Iris pigment epithelial cell (primary cell): Measurements from ENCODE around the gene KCNQ1.

ENCODE experiments used
- DNase-seq: peaks from one replicate; pipeline ENCODE4 v3.0.0-alpha.2; 2011; ENCODE audit warnings: low read depth

KCNQ1 gene

GRCh38 chr11:2581151-2581930 lies 136.5 kb downstream of the KCNQ1 start:
- no peak for DNase-seq

- no peak for DNase-seq
Observed at GRCh38 chr11:2581931-2582350, 137.1 kb downstream of the KCNQ1 start.

GRCh38 chr11:2582351-2582945 lies 137.6 kb downstream of the KCNQ1 start:
- DNase-seq: no peak

- DNase-seq: no peak
Observed at GRCh38 chr11:2582946-2583604, 138.3 kb downstream of the KCNQ1 start.

- no peak for DNase-seq
Observed at GRCh38 chr11:2583605-2583958, 138.8 kb downstream of the KCNQ1 start.

GRCh38 chr11:2584434-2584811 lies 139.6 kb downstream of the KCNQ1 start:
- no peak for DNase-seq

- DNase-seq: no peak
Observed at GRCh38 chr11:2584812-2585565, 140.2 kb downstream of the KCNQ1 start.

GRCh38 chr11:2585566-2586086 lies 140.8 kb downstream of the KCNQ1 start:
- no peak for DNase-seq

GRCh38 chr11:2586087-2586792 lies 141.4 kb downstream of the KCNQ1 start:
- DNase-seq: no peak

GRCh38 chr11:2586793-2587131 lies 142.0 kb downstream of the KCNQ1 start:
- DNase-seq: no peak

- no peak for DNase-seq
Observed at GRCh38 chr11:2587132-2587930, 142.5 kb downstream of the KCNQ1 start.

GRCh38 chr11:2587976-2588748 lies 143.4 kb downstream of the KCNQ1 start:
- DNase-seq: no peak

- DNase-seq: no peak
Observed at GRCh38 chr11:2588809-2589537, 144.2 kb downstream of the KCNQ1 start.

- DNase-seq: no peak
Observed at GRCh38 chr11:2589538-2589934, 144.7 kb downstream of the KCNQ1 start.

- no peak for DNase-seq
Observed at GRCh38 chr11:2590131-2590964, 145.5 kb downstream of the KCNQ1 start.

- DNase-seq: no peak
Observed at GRCh38 chr11:2590965-2591754, 146.4 kb downstream of the KCNQ1 start.

GRCh38 chr11:2591805-2592204 lies 147.0 kb downstream of the KCNQ1 start:
- DNase-seq: no peak
